A673 (cell line): Measurements from ENCODE around the gene BMAL2. TPM values are rescaled to one million over a fixed set of nuclear protein-coding genes. Genes with fewer than 3 reads are reported as not detected.

ENCODE experiments used
- BruUV-seq: library from RNA; stranded (reverse); fragments of 400-500 nt; replicated peaks from 2 replicates; lab custom pipeline; 2021; lab: Mats Ljungman, UMichigan
- CTCF ChIA-PET: fragments of 300-600 bp; sonication (Branson Sonifier 250); formaldehyde crosslinking; loops from one replicate; lab custom pipeline; 2022; ENCODE audit warnings: antibody characterized with exemption; lab: Charles Lee
- POLR2A ChIA-PET: fragments of 300-600 bp; sonication (Branson Sonifier 250); formaldehyde crosslinking; loops from one replicate; lab custom pipeline; 2022; ENCODE audit warnings: antibody characterized with exemption; ENCODE audit not compliant: low non-redundant PET; lab: Charles Lee
- DNase-seq: peaks from one replicate; pipeline ENCODE4 v3.0.0-alpha.2; 2015; ENCODE audit warnings: low spot score
- H3K27ac ChIP-seq: fragments of 200-600 bp; sonication (generic); 2 replicates; pipeline ENCODE4 v1.5.1; 2016; ENCODE audit warnings: mixed run types, low read depth, mild to moderate bottlenecking, mixed read lengths, antibody characterized with exemption, low read length; ENCODE audit not compliant: poor library complexity, severe bottlenecking
- H3K27me3 ChIP-seq: fragments of 200-600 bp; sonication (generic); replicated peaks from 2 replicates; pipeline ENCODE4 v1.6.1; 2017; ENCODE audit warnings: mixed run types, low read depth, mild to moderate bottlenecking, mixed read lengths, antibody characterized with exemption, low read length; ENCODE audit not compliant: insufficient read depth, poor library complexity
- H3K36me3 ChIP-seq: fragments of 200-600 bp; sonication (generic); 2 replicates; pipeline ENCODE4 v1.6.1; 2016; ENCODE audit warnings: mixed run types, mild to moderate bottlenecking, mixed read lengths, antibody characterized with exemption, low read length; ENCODE audit not compliant: insufficient read depth, poor library complexity, severe bottlenecking
- H3K4me1 ChIP-seq: fragments of 200-600 bp; sonication (generic); 2 replicates; pipeline ENCODE4 v1.6.1; 2017; ENCODE audit warnings: mixed run types, mild to moderate bottlenecking, mixed read lengths, antibody characterized with exemption, low read length; ENCODE audit not compliant: insufficient read depth, poor library complexity, severe bottlenecking
- H3K4me3 ChIP-seq: fragments of 200-600 bp; sonication (generic); 2 replicates; pipeline ENCODE4 v1.5.1; 2016; ENCODE audit warnings: low read depth, mixed run types, mild to moderate bottlenecking, mixed read lengths, low read length; ENCODE audit not compliant: poor library complexity, severe bottlenecking
- H3K9me3 ChIP-seq: fragments of 200-600 bp; sonication (generic); 2 replicates; pipeline ENCODE4 v1.6.1; 2016; ENCODE audit warnings: mixed run types, low read depth, mild to moderate bottlenecking, mixed read lengths, antibody characterized with exemption, low read length; ENCODE audit not compliant: poor library complexity, severe bottlenecking
- CTCF ChIP-seq: fragments of 300-800, 200-600 bp; sonication (generic); conservative IDR thresholded peaks from 2 replicates; pipeline ENCODE4 v1.5.1; 2017; ENCODE audit warnings: low read depth, mild to moderate bottlenecking, antibody characterized with exemption, low read length, moderate library complexity, mixed read lengths
- EZH2 ChIP-seq: fragments of 200-600 bp; sonication (generic); IDR thresholded peaks from 2 replicates; pipeline ENCODE4 v1.6.1; 2017; ENCODE audit warnings: borderline replicate concordance, low read depth, mild to moderate bottlenecking, mixed read lengths, antibody characterized with exemption, low read length; ENCODE audit not compliant: poor library complexity, severe bottlenecking
- intact Hi-C: fragments of 100-400 bp; cut with micrococcal nuclease; formaldehyde crosslinking; loops from one replicate; pipeline ENCODE4 v1.10.0; 2022; ENCODE audit not compliant: unreplicated experiment
- total RNA-seq: library from RNA; stranded (reverse); gene quantifications from 2 replicates; pipeline ENCODE4 v1.2.3, GENCODE V29; 2021

Gene BMAL2
- total RNA-seq, 1 experiment from 2014 or later: 10.3 TPM

DNA sequence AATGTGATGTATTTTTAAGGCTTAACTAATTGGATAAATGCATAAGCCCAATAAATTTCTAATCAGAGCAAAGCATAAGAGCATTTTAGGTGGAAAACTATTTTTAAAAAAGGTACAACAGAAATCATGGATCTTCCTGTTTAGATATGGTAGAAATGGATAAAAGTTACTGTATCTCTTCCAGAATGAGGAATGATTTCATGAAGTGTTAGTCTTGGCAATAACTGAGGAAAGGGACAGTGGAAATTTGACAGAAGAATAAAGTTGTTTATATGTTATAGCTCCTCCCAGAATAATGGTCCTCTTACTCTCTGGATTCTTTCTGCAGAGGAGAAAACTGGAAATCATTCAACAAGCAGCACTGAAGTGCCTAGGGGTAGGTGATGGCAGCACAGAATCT lies 32.4 kb upstream of the BMAL2 start:
- Histone ChIP-seq H3K27me3 (no peaks in the 10 kb centered on the region), H3K27ac (no peak overlapping the region), H3K4me3 (no peak overlapping the region), H3K4me1 (no peaks in the 10 kb centered on the region), H3K36me3 (no peaks in the 10 kb centered on the region), H3K9me3 (no peaks in the 10 kb centered on the region)
- POLR2A ChIA-PET: no interaction called here
- intact Hi-C loops: no loop called here
- CTCF ChIA-PET: no interaction called here
- no peak for TF ChIP-seq EZH2
- TF ChIP-seq CTCF: no peak
- no TSS peak for BruUV-seq
- no peak for DNase-seq

DNA sequence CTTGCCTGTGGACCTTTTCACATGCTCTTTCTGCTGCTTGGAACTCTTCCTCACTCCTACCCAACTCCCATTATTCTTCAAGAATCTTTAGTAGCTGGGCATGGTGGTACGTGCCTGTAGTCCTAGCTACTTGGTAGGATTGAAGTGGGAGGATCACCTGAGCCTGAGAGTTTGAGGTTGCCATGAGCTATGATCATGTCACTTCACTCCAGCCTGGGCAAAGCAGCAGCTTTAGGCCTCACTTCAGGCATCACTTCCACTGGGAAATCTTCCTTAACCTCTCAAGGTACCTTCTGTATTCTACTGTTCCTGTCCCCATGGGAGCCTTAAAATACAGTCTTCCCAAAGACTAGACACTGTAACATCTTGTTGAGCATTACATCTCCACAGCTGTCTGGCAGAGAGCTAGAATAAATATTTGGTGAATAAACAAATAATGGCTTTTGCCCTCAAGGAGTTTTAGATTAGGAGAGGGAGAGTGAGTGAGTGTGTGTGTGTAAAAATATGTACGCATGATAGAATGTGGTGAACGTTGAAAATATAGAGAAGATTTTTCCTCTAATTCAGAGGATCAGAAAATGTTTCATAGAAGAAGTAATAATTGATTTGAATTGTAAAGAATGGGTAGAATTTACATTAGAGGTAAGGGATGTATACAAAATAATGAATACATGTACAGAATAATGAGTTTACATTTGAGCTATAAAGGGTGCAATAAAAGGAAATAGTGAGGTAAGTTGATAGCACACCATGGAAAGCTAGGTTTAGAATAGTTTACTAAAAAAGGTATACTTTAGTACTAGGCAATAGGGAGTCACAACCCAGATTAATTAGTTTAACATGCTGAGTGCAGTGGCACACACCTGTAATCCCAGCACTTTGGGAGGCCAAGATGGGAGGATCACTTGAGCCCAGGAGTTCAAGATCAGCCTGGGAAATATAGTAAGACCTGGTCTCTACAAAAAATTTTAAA lies 29.2 kb upstream of the BMAL2 start:
- Histone ChIP-seq H3K27ac (no peak overlapping the region), H3K9me3 (no peaks in the 10 kb centered on the region), H3K4me3 (no peak overlapping the region), H3K27me3 (no peaks in the 10 kb centered on the region), H3K4me1 (no peaks in the 10 kb centered on the region), H3K36me3 (no peaks in the 10 kb centered on the region)
- CTCF ChIA-PET: interaction anchor here (0.6 kb wide), 2 partner anchors 71 to 288 kb away, joined by 3 to 8 read pairs; no protein-coding TSS in a partner anchor
- BruUV-seq: no TSS peak
- DNase-seq: no peak
- intact Hi-C loops: no loop called here
- TF ChIP-seq CTCF (no peak), EZH2 (no peak)
- POLR2A ChIA-PET: interaction anchor here (0.7 kb wide), 1 partner anchor 21 kb away, joined by 3 read pairs; no protein-coding TSS in a partner anchor

DNA sequence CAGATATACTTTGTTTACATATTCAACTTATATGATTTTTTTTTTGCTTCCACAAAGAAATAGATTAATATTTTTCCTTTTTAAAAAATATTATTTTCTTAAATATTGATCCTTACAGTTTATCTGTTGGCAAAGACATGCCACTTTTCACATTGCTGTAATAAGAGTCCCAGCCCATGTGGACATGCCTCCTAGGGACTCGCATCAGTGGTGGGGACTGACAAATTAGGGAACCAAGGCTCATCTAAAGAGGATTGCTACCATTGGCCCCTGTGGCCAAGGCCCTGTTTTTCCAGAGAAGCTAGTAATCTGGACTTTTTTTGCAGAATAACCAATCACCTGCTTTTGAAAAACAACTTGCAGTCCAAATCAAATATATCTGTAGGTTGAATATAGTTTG lies 27.8 kb upstream of the BMAL2 start:
- ChIA-PET POLR2A (no interaction called here), CTCF (interaction anchor here (0.7 to 2.6 kb wide), 2 partner anchors 153 to 289 kb away, joined by 4 to 32 read pairs; no protein-coding TSS in a partner anchor)
- Histone ChIP-seq H3K4me1 (no peaks in the 10 kb centered on the region), H3K27ac (no peak overlapping the region), H3K9me3 (no peaks in the 10 kb centered on the region), H3K36me3 (no peaks in the 10 kb centered on the region), H3K4me3 (no peak overlapping the region), H3K27me3 (no peaks in the 10 kb centered on the region)
- no peak for DNase-seq
- intact Hi-C loops: loop anchor here (5.0 kb wide), 2 partner anchors 163 to 453 kb away; no protein-coding TSS in a partner anchor
- no peak for TF ChIP-seq CTCF
- TF ChIP-seq EZH2: no peak
- no TSS peak for BruUV-seq
